GM18498 (cell line): ENCODE measurements around the gene LGALS7B.
"Not testable (repeated sequence)": the region's sequence is repeated elsewhere in the genome, so short reads cannot be mapped to it uniquely, and the experiment has no call there.

Experiments used
- ATAC-seq: cut with Tn5 transposase; IDR thresholded peaks from one replicate; pipeline ENCODE4 v1.9.1; 2021; ENCODE audit warnings: mild to moderate bottlenecking, moderate library complexity; ENCODE audit not compliant: unreplicated experiment

Gene LGALS7B

GRCh38 chr19:38816131-38816750, 27.2 kb downstream of the LGALS7B start:
- ATAC-seq, result no peak

DNA sequence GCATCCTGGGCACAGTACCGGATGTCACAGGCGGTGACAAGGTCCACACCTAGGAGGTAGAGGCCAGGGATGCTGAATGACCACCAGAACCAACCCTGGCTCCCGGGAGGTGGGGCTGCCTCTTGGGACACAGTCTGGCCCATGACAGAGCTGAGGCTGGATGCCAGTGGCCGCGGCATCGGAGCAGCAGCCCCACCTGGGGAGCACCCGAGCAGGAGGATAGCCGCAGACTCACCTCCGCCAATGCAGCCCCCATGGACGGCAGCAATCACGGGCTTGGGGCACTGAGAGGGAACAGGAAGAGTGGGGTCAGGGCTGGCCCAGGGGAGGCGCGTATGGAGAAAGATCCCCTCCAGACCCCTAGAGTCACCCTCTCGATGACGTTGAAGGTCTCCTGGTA, 28.1 kb downstream of the LGALS7B start:
- no peak for ATAC-seq

GRCh38 chr19:38819231-38819920, 30.4 kb downstream of the LGALS7B start:
- no peak for ATAC-seq

DNA sequence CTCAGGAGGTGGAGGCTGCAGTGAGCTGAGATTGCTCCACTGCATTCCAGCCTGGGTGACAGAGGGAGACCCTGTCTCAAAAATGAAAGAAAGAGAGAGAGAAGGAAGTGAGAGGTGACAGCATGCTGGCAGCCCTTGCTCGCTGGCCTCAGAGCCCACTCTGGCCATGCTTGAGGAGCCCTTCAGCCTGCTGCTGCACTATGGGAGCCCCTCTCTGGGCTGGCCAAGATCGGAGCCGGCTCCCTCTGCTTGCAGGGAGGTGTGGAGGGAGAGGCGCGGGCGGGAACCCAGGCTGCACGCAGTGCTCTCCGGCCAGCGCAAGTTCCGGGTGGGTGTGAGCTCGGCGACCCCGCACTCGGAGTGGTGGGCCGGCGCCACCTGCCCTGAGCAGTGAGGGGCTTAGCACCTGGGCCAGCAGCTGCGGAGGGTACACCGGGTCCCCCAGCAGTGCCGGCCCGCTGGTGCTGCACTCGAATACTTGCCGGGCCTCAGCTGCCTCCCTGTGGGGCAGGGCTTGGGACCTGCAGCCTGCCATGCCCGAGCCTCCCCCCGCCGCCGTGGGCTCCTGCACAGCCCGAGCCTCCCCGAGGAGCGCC, 32.3 kb downstream of the LGALS7B start:
- not testable (repeated sequence) for ATAC-seq

DNA sequence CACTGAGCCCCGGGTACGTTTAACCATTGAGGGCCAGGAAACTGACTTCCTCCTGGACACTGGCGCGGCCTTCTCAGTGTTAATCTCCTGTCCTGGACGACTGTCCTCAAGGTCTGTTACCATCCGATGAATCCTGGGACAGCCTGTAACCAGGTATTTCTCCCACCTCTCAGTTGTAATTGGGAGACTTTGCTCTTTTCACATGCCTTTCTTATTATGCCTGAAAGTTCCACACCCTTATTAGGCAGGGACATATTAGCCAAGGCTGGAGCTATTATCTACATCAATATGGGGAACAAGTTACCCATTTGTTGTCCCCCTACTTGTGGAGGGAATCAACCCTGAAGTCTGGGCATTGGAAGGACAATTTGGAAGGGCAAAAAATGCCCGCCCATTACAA, 36.9 kb downstream of the LGALS7B start:
- not testable (repeated sequence) for ATAC-seq

DNA sequence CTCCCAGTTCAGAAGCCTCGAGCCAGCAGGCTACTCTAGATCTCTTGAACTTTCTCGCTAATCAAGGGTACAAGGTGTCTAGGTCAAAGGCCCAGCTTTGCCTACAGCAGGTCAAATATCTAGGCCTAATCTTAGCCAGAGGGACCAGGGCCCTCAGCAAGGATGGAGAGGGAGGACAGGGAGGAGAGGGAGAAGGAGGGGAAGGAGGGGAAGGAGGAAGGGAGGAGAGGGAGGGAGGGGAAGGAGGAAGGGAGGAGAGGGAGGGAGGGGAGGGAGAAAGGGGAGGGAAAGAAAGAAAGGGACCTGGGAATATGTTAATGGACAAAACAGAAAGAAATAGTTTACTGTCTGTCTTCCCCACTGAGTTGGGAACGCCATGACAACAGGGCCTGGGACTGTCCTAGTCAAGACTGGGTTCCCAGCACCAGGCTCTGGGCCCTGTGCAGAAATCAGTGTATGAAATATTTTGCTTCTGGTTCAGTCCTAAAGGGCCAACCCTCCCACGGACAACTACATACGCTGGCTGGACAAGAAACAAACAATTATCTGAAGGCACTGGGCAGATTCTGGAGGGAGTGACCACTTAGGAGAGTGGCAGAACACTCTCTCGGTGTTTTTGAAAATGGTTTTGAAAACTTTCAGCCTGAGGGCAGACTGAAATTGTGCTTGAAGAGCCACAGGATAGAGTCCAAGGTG, 38.0 kb downstream of the LGALS7B start:
- ATAC-seq, result no peak

DNA sequence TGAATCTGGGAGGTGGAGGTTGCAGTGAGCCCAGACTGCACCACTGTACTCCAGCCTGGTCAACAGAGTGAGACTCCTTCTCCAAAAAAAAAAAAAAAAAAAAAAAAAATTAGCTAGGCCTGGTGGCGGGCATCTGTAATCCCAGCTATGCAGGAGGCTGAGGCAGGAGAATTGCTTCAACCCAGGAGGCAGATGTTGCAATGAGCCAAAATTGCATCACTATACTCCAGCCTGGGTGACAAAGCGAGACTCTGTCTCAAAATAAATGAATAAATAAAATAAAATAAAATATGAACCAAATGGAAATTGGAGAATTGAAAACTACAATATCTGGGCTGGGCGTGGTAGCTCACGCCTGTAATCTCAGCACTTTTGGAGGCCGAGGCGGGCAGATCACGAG, 40.2 kb downstream of the LGALS7B start:
- not testable (repeated sequence) for ATAC-seq

- ATAC-seq, result no peak
These were observed 41.2 kb downstream of the LGALS7B start for GRCh38 chr19:38830039-38830733.

DNA sequence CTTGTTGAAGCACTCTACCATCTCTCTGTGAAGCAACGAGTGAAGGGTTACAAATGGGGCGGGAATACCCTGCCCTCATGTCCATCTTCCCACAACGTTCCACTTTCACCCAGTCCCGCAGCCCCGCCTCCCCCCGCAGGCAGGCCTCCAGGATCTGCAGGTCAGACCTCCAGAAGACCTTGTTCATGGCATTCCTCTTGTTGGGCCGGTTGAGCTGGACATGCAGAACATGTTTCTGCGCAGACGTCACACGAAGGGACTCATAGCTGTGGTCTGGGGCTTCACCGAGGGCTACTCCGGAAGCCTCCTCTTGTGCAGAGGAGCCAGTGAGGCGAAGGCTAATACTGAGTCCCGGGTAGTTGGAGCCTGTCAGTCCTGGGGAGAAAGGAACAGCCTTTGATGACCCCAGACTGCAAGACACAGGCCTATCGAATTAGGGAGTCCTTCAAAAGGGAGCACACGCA, 42.2 kb downstream of the LGALS7B start:
- ATAC-seq, result peak; percentile 46

DNA sequence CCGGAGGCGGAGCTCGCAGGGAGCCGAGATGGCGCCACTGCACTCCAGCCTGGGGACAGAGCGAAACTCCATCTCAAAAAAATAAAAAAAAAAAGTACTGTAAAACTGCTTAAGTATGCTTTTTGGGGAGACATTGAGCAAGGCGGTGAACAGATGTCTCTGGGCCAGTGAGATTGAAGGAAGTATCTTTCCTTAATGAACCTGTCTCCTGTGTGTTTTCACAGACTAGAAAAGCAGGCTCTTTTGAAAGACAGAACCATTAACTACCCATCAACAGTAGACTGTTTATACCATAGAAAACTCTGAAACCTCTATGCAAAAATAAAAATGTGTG, 44.1 kb downstream of the LGALS7B start:
- no peak for ATAC-seq

GRCh38 chr19:38834104-38834490, 45.1 kb downstream of the LGALS7B start:
- no peak for ATAC-seq

DNA sequence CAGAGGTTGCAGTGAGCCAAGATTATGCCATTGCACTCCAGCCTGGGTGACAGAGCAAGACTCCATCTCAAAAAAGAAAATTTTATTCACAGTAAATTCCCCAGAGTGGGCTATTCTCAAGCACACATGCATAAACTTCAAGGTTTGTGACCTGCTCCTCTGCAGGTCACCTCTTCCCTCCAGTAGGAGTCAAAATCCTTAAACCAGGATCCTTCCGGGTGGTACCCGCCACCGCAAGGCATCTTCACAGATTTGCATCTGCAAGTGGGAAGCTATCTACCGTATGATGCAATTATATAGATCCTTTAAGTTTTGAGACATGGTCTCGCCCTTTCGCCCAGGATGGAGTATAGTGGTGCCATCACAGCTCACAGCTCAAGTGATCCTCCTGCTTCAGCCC, 45.6 kb downstream of the LGALS7B start:
- no peak for ATAC-seq

GRCh38 chr19:38836159-38836982, 47.4 kb downstream of the LGALS7B start:
- no peak for ATAC-seq

DNA sequence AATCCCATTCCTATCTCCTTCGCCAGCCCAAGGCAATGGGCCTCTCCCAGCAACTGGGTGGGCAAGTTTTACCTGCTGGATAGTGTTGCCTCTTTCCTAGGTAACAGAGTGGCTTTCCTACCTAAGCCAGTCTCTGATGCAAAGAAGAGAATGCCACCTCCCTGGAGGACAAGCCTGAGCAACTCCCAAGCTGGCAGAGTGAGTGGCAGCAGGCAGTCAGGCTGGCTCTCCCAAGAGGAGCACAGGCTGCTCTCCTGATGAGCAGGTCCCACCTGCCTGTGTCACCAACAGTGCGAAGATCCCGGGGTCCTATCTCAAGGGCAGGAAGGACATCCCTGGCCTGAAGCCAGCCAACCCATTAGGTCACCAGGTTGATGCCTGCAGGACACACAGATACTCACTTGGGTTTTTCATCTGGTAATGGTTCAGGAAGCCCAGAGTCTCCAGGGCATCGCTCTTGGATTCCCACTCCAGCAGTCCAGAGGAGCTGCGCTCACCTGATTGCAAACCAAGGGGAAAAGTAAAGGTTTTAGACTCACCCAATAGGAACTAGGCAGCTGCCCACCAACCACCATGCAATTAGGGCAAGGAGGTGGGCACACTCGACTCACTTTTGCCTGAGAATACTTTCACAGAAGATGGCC, 48.1 kb downstream of the LGALS7B start:
- ATAC-seq, result no peak

DNA sequence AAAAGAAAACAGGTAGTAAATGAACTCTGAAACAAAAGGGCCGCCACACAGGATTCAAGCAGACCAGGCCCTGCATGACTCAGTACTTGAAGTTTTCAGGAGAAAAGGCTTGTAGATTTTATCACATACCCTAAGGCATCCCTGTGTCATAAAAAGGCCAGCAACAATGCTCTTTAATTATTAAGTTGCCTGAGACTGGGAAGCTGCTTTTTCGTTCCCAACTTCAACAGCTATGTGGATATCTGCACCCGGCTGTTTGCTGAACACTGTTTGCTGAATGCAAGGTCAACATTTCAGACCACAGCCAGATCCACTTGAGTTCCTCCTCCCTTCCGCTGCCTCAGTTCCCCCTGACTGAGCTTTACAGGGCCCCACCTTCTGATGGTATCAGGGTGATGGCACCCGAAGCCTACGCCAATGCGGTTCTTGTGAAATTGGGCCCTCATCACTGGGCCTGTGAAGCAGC, 48.7 kb downstream of the LGALS7B start:
- no peak for ATAC-seq

- ATAC-seq, result no peak
These were observed 49.4 kb downstream of the LGALS7B start for GRCh38 chr19:38838208-38838985.

GRCh38 chr19:38838986-38839761, 50.2 kb downstream of the LGALS7B start:
- ATAC-seq, result no peak
